OCI-LY3 (cell line): ENCODE results near the gene OTUD1.

Experiments
- EZH2phosphoT487 ChIP-seq: fragments of 200-600 bp; shearing (Covaris generic); IDR thresholded peaks from 2 replicates; pipeline ENCODE4 v1.6.1; 2018; ENCODE audit warnings: antibody characterized with exemption, mixed run types, low read depth
- TF ChIP-seq, protein P1 (sequence below): fragments of 200-600, 300-600 bp; sonication (generic); IDR thresholded peaks from 2 replicates; pipeline ENCODE4 v1.5.1; 2014; ENCODE audit warnings: antibody characterized with exemption, low read length, low read depth

- TF ChIP-seq, protein P1, sequence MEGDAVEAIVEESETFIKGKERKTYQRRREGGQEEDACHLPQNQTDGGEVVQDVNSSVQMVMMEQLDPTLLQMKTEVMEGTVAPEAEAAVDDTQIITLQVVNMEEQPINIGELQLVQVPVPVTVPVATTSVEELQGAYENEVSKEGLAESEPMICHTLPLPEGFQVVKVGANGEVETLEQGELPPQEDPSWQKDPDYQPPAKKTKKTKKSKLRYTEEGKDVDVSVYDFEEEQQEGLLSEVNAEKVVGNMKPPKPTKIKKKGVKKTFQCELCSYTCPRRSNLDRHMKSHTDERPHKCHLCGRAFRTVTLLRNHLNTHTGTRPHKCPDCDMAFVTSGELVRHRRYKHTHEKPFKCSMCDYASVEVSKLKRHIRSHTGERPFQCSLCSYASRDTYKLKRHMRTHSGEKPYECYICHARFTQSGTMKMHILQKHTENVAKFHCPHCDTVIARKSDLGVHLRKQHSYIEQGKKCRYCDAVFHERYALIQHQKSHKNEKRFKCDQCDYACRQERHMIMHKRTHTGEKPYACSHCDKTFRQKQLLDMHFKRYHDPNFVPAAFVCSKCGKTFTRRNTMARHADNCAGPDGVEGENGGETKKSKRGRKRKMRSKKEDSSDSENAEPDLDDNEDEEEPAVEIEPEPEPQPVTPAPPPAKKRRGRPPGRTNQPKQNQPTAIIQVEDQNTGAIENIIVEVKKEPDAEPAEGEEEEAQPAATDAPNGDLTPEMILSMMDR: no peak
- no peak for TF ChIP-seq EZH2phosphoT487
These were observed 43.9 kb upstream of the OTUD1 start for GRCh38 chr10:23395017-23395416.
